Activated T-helper 17 cell treated with anti-CD3 and anti-CD28 coated beads, Interleukin-2, amount 50 U/mL, for 72 hours (primary cell): ENCODE measurements around the gene BST2. TPM values are rescaled to one million over a fixed set of nuclear protein-coding genes. Genes with fewer than 3 reads are reported as not detected.

Experiments used
- ATAC-seq: fragments of 150-1000 bp; cut with Tn5 transposase; replicated peaks from 2 replicates; pipeline ENCODE4 v1.10.0; 2021; ENCODE audit warnings: mild to moderate bottlenecking, moderate library complexity
- H3K27ac Mint-ChIP-seq: one replicate; pipeline ENCODE4 v1.8.0; 2022; ENCODE audit warnings: mixed read lengths
- H3K27me3 Mint-ChIP-seq: one replicate; pipeline ENCODE4 v1.8.0; 2022; ENCODE audit warnings: mixed read lengths
- H3K36me3 Mint-ChIP-seq: one replicate; pipeline ENCODE4 v1.8.0; 2022; ENCODE audit warnings: low read depth, mild to moderate bottlenecking, mixed read lengths
- H3K4me1 Mint-ChIP-seq: one replicate; pipeline ENCODE4 v1.8.0; 2022; ENCODE audit warnings: mixed read lengths
- H3K4me3 Mint-ChIP-seq: one replicate; pipeline ENCODE4 v1.8.0; 2022; ENCODE audit warnings: mild to moderate bottlenecking, mixed read lengths
- H3K9me3 Mint-ChIP-seq: one replicate; pipeline ENCODE4 v1.8.0; 2022; ENCODE audit warnings: mixed read lengths
- total RNA-seq, 2 donors: library from RNA; stranded (reverse); gene quantifications; one replicate each; pipeline ENCODE4 v1.2.3, GENCODE V29; 2022

BST2 gene
- total RNA-seq, 2 donors from 2014 or later = 130 to 154 TPM

DNA sequence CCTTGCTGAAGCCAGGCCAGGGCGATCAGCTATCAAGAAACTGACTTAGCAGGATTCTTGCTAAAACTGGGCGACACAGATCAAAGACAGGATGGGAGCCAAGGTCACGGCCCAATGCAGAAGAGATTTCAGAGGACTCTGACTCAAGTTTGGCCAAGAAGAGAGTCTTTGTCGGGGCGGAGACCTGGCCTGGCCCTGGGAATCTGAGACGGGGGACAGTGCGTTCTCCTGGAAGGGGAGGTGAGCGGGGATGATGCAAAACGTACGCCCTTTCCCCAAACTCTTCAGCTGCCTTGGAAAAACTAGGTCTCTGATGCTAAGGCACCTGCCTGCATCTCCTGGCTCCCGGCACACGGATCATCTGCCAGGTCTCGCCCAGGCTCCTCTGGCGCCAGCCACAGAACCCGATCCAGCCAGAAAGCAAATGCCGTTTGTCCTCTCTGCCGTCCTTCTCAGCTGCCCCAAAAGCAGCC is 24.2 kb upstream of the BST2 start:
- no peaks in the 10 kb centered on the region for H3K36me3 Mint-ChIP-seq
- H3K27me3 Mint-ChIP-seq = no peaks in the 10 kb centered on the region
- no peaks in the 10 kb centered on the region for H3K4me1 Mint-ChIP-seq
- no peaks in the 10 kb centered on the region for H3K9me3 Mint-ChIP-seq
- no peak for ATAC-seq
- H3K4me3 Mint-ChIP-seq = no peak overlapping the region
- no peak overlapping the region for H3K27ac Mint-ChIP-seq

DNA sequence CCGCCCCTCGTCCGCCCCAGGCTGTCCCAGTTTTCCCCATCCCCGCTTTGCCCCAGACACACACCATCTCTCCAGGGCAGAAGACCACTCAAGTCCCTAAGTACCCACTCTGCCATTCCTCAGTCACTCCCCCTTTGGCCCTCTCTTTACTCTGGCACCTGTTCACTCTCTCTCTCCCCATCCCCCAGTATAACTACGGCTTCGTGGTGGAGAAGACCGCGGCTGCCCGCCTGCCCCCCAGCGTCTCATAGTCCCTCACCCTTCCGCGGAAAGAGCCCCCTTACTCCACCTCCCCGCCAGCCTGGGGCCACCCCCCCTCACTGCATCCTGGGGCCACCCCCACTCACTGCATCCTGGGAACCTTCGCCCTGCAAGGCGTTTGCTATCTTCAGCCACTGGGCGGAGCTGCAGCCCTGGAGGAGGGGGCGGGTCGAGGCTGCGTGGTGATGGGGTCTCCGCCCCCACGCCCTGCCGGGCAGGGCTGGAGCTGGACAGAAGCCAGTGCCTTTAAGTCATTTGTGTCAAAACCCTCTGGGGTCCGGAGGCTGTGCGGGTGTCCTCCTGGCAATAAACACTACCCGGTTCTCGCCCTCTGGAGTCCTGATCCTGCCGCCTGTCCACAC is 19.4 kb upstream of the BST2 start:
- peaks cover 5% of the 10 kb centered on the region for H3K4me1 Mint-ChIP-seq
- H3K36me3 Mint-ChIP-seq = peaks cover 14% of the 10 kb centered on the region
- peak; percentile 45 for ATAC-seq
- H3K4me3 Mint-ChIP-seq = no peak overlapping the region
- no peaks in the 10 kb centered on the region for H3K27me3 Mint-ChIP-seq
- H3K27ac Mint-ChIP-seq = no peak overlapping the region
- no peaks in the 10 kb centered on the region for H3K9me3 Mint-ChIP-seq

DNA sequence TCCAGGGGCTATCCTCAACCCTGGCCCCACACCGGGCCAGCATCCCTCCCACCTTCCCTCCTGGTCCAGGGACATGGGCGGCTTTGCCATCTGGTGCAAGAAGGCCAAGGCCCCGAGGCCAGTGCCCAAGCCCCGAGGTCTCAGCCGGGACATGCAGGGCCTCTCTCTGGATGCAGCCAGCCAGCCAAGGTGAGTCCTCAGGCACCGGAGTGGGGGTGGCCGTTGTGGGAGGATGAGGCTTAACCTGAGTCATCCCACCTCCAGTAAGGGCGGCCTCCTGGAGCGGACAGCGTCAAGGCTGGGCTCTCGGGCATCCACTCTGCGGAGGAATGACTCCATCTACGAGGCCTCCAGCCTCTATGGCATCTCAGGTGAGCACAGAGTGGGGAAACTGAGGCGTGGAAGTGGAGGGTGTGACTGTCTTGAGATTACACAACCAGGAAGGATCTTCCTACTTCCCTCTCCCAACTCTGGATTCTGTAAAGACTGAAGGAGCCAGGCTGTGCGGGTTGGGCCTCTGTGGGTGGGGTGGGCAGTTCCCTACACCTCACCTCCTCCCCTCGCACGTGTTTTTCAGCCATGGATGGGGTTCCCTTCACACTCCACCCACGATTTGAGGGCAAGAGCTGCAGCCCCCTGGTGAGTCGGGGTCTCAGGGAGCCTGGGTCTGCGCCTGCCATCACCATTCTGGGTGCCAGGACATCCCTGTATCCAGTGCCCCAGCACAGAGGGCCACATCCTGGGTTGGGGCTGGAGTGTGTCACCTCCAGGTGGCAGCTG is 18.2 kb upstream of the BST2 start:
- H3K27ac Mint-ChIP-seq = no peak overlapping the region
- peaks cover 5% of the 10 kb centered on the region for H3K4me1 Mint-ChIP-seq
- no peaks in the 10 kb centered on the region for H3K27me3 Mint-ChIP-seq
- H3K4me3 Mint-ChIP-seq = no peak overlapping the region
- peaks cover 14% of the 10 kb centered on the region for H3K36me3 Mint-ChIP-seq
- no peak for ATAC-seq
- no peaks in the 10 kb centered on the region for H3K9me3 Mint-ChIP-seq

DNA sequence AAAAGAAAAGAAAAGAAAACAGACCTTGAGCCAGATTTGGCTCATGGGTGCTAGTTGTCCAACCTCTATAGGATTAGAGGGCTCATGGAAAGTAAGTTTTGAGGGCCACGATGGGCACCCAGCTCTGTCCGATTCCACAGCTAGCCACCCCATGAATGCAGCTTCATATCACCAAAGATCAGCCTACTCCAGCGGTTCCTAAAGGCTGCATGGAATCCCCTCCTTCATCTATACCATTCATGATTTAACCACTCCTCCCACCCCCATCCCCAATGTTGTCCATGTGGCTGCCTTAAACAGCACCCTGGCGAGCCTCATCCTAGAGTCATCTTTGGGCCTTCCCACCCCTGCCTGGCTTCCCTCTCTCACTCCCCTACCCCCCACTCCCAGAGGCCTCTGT is 16.5 kb upstream of the BST2 start:
- Mint-ChIP-seq H3K36me3 (peaks cover 17% of the 10 kb centered on the region), H3K9me3 (no peaks in the 10 kb centered on the region), H3K27ac (no peak overlapping the region), H3K4me3 (no peak overlapping the region), H3K4me1 (peaks cover 5% of the 10 kb centered on the region), H3K27me3 (no peaks in the 10 kb centered on the region)
- no peak for ATAC-seq

DNA sequence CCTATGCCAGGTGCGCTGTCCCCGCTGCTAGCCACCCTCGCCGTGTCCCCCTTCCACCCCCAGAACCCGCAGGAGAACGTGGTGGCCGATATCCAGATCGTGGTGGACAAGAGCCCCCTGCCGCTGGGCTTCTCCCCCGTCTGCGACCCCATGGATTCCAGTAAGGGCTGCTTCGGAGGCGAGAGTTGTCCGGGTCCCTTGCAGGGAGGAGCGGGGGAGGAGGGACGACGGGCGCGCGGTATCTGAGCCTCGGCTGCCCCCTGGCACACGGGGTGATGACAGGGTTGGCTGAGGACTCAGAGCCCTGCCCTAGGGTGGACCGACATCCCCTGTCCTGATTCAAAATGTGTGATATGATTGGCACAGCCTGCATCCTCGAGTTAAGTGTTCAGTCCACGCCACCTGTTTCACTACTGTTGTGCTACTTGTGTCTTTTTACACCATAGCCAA is 15.1 kb upstream of the BST2 start:
- Mint-ChIP-seq H3K9me3 (no peaks in the 10 kb centered on the region), H3K27me3 (no peaks in the 10 kb centered on the region), H3K27ac (peak overlapping the region; percentile 63), H3K4me1 (peaks cover 5% of the 10 kb centered on the region), H3K36me3 (peaks cover 25% of the 10 kb centered on the region), H3K4me3 (peak overlapping the region; percentile 97)
- peak; percentile 31 for ATAC-seq

DNA sequence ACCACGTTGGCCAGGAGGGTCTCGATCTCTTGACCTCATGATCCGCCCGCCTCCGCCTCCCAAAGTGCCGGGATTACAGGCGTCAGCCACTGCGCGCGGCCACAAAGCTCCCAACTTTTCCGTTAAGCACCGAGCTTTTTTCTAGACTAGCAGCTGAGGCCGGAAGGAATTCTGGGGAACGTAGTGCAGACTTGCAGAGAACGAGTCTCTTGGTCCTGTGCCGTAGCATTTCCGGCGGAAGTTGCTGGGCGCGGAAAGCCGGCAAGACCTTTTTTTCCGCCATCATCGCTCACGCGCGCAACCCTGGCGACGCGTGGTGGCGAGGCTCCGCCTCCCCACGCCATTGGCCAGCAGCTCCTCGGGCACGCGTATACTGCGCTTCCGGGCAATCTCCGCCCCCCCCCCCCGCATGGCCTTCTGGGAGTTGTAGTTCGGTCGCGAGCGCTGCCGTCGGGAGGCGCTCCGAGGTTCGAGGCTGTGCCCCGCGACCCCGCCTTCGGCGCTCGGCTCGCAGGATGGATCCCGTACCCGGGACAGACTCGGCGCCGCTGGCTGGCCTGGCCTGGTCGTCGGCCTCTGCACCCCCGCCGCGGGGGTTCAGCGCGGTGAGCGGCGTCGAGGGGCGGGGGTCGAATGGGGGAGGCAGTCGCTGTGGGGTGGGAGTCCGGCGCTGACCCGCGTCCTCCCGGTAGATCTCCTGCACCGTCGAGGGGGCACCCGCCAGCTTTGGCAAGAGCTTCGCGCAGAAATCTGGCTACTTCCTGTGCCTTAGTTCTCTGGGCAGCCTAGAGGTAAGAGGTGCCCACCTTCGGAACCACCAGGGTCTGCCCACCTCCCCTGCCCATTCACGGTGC is 14.4 kb upstream of the BST2 start, which contains the start of gene MVB12A:
MVB12A (plus strand) TSS at position 427 of the 854 bp plus-strand sequence; CDS start at position 516, 89 bp downstream.
- peaks cover 32% of the 10 kb centered on the region for H3K36me3 Mint-ChIP-seq
- peak within 1 kb of the TSS; percentile 97 for H3K4me3 Mint-ChIP-seq
- H3K27ac Mint-ChIP-seq = peak within 1 kb of the TSS; percentile 91
- peak; percentile 97 for ATAC-seq
- H3K9me3 Mint-ChIP-seq = no peaks in the 10 kb centered on the region
- peaks cover 5% of the 10 kb centered on the region for H3K4me1 Mint-ChIP-seq
- H3K27me3 Mint-ChIP-seq = no peaks in the 10 kb centered on the region

DNA sequence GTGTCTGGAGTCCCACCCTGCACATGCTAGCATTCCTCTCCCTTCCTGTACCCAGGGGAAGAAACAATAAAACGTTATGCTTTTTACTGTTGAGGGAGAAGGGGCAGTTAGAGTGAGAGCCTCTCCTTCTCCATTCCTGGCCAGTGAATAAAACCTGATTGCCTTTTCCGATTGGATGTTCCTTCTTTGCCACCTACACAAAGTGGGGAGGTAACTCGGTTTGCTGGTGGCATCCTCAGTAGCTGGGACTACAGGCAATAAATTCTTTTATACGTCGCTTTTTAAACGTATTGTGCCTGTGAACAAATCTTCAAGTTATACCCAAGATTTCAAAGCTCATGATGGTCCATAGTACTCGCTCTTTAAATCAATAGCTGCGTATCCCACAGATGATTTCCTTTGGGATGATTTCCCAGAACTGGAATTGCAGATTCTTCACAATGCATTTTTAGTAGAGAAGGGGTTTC is 13.8 kb upstream of the BST2 start:
- no peaks in the 10 kb centered on the region for H3K9me3 Mint-ChIP-seq
- peak overlapping the region; percentile 91 for H3K27ac Mint-ChIP-seq
- peak overlapping the region; percentile 97 for H3K4me3 Mint-ChIP-seq
- H3K4me1 Mint-ChIP-seq = peaks cover 5% of the 10 kb centered on the region
- no peaks in the 10 kb centered on the region for H3K27me3 Mint-ChIP-seq
- ATAC-seq = no peak
- H3K36me3 Mint-ChIP-seq = peaks cover 38% of the 10 kb centered on the region

DNA sequence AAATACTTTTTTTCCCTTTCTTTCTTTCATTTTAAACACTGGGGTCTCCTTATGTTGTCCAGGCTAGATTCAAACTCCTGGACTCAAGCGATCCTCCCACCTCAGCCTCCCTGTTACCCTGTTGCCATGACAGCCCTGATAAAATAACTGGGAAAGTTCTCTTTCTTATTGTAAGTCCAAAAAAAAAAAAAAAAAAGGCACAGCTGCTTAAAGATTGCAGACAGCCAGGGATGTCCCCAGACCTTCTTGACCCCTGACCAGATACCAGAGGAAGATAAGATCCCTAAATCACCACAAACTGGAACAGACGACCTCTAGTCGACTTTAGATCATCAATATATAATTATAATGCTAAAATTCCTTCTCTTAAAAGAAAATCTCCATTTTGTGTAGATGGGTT is 13.3 kb upstream of the BST2 start:
- Mint-ChIP-seq H3K27ac (no peak overlapping the region), H3K4me1 (peaks cover 5% of the 10 kb centered on the region), H3K4me3 (peak overlapping the region; percentile 97), H3K36me3 (peaks cover 43% of the 10 kb centered on the region), H3K9me3 (no peaks in the 10 kb centered on the region), H3K27me3 (no peaks in the 10 kb centered on the region)
- ATAC-seq = no peak

DNA sequence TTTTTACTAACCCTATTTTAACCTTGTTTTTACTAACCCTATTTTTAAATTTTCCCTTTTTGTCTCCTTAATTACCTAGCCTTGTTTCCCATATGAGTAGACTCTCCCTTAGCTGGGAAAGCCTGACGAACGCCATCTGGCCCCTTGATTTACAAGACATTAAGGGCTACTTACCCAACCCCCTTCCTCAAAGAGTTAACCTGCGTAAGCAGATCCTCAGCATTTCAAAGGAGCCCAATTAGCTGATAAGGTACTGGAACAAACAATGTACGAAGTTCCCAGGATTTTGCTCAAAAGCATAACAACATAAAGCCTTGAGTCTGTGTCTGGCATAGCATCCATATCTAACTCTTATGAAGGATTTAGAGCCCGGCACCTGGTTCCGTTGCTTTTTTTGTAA is 9.7 kb upstream of the BST2 start:
- no peak for ATAC-seq
- no peaks in the 10 kb centered on the region for H3K4me1 Mint-ChIP-seq
- H3K27ac Mint-ChIP-seq = no peak overlapping the region
- H3K9me3 Mint-ChIP-seq = no peaks in the 10 kb centered on the region
- peaks cover 55% of the 10 kb centered on the region for H3K36me3 Mint-ChIP-seq
- H3K27me3 Mint-ChIP-seq = no peaks in the 10 kb centered on the region
- no peak overlapping the region for H3K4me3 Mint-ChIP-seq

DNA sequence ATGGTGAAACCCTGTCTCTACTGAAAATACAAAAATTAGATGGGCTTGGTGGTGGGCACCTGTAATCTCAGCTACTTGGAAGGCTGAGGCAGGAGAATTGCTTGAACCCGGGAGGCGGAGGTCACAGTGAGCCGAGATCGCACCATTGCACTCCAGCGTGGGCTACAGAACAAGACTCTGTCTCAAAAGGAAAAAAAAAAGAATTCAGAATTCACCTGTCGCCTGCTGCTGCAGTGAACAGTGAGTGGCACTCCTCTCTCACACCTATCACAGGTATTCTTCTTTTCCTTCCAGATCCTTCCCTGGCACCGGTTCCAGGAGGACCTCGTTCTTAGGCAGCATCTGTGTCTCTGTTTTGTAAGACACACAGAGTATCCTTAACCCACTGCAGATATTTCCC is 8.7 kb upstream of the BST2 start:
- Mint-ChIP-seq H3K27me3 (no peaks in the 10 kb centered on the region), H3K27ac (no peak overlapping the region), H3K36me3 (peaks cover 61% of the 10 kb centered on the region), H3K4me3 (no peak overlapping the region), H3K4me1 (no peaks in the 10 kb centered on the region), H3K9me3 (no peaks in the 10 kb centered on the region)
- no peak for ATAC-seq

DNA sequence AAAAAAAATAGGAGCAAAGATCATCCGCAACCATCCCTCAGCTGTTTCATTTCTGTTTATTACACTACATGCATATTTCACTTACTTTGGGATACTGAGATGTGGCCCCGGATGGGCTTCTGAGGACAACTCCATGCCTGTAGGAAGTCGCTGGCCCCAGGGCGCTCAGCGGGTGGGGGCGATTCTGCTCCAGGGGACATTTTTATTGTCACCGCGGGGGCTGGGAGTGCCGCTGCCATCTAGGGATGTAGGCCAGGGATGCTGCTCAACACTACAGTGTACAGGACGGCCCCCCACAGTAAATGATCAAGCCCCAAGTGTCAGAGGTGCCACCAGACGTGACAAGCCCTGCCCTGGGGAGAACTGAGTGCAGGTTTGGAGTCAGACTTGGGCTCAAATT is 6.4 kb upstream of the BST2 start:
- peaks cover 64% of the 10 kb centered on the region for H3K36me3 Mint-ChIP-seq
- H3K9me3 Mint-ChIP-seq = no peaks in the 10 kb centered on the region
- no peak overlapping the region for H3K4me3 Mint-ChIP-seq
- H3K27me3 Mint-ChIP-seq = no peaks in the 10 kb centered on the region
- peaks cover 8% of the 10 kb centered on the region for H3K4me1 Mint-ChIP-seq
- H3K27ac Mint-ChIP-seq = peak overlapping the region; percentile 36
- ATAC-seq = no peak

DNA sequence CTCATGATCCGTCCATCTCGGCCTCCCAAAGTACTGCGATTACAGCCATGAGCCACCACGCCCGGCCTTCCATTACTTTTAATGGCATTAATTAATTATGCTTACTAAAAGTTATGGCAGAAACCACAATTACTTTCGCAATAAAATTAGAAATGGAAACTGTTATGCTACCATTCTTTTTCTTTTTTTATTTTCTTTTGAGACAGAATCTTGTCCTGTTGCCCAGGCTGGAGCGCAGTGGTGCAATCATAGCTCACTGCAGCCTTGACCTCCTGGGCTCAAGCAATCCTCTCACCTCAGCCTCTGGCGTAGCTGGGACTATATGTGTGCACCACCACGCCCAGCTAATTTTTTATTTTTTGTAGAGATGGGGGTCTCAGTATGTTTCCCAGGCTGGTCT is 4.6 kb upstream of the BST2 start:
- H3K4me3 Mint-ChIP-seq = no peak overlapping the region
- H3K36me3 Mint-ChIP-seq = peaks cover 59% of the 10 kb centered on the region
- ATAC-seq = no peak
- peaks cover 14% of the 10 kb centered on the region for H3K4me1 Mint-ChIP-seq
- H3K27me3 Mint-ChIP-seq = no peaks in the 10 kb centered on the region
- no peaks in the 10 kb centered on the region for H3K9me3 Mint-ChIP-seq
- H3K27ac Mint-ChIP-seq = no peak overlapping the region

DNA sequence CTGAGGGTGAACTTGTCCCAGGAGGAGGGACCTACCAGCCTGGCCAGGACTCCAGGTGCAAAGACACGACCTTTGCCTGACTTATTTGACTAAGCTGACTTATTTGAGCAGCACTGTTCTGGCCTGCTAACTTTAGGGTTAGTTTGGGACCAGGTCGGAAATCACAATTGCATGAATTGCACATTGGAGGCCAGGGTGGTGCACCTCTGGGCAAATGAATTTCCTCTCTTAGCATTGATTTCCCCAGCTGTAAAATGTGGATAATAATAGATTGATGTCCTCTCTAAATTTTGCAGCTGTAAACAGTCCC is 1.4 kb upstream of the BST2 start:
- peaks cover 24% of the 10 kb centered on the region for H3K4me1 Mint-ChIP-seq
- H3K27ac Mint-ChIP-seq = peak overlapping the region; percentile 73
- H3K36me3 Mint-ChIP-seq = peaks cover 56% of the 10 kb centered on the region
- ATAC-seq = no peak
- H3K9me3 Mint-ChIP-seq = no peaks in the 10 kb centered on the region
- no peaks in the 10 kb centered on the region for H3K27me3 Mint-ChIP-seq
- H3K4me3 Mint-ChIP-seq = peak overlapping the region; percentile 89

DNA sequence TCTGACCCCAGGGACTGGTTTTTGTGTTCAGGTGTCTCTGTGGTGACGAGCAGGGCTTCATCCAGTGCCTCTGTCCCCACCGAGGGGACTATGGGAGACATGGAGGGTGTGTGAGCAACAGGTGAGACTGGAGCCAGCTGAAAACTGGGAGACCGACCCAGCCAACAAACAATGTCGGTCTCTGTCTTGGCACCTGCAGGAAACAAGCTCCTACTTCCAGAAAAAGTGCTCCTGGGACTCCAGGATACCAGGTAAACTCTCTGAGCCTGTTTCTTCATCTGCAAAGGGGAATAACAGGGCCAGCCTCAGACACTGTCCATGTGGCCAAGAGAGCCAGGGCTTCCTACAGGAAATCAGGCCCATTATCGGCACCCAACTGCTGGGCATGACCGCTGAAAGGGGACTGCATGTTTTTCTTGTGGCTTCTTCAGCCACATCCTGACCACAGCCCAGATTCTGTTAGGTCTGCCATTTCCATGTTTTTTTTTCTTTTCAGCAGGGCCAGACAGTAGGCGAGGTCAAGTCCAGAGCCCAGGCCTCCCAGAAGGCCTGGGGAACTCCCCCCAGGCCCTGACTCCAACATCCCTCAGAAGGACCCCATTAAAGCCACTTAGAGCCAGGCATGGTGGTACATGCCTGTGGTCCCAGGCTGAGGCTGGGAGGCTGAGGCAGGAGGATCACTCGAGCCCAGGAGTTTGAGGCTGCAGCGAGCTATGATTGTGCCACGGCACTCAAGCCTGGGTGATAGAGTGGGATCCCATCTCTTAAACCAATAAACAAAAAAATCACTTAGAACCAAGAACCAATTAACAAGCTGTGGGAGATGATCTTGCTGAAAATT is 836 bp upstream of the BST2 start:
- ATAC-seq = peak; percentile 48
- H3K4me1 Mint-ChIP-seq = peaks cover 24% of the 10 kb centered on the region
- peak overlapping the region; percentile 89 for H3K4me3 Mint-ChIP-seq
- no peaks in the 10 kb centered on the region for H3K27me3 Mint-ChIP-seq
- H3K36me3 Mint-ChIP-seq = peaks cover 56% of the 10 kb centered on the region
- peak overlapping the region; percentile 73 for H3K27ac Mint-ChIP-seq
- no peaks in the 10 kb centered on the region for H3K9me3 Mint-ChIP-seq
